HepG2 (cell line): ENCODE measurements around the gene RPS10. TPM values are rescaled to one million over a fixed set of nuclear protein-coding genes. Genes with fewer than 3 reads are reported as not detected.
A peak's percentile ranks its signal among the peaks of the same experiment; 100 is the strongest.

Source experiments
- FOXK2 ChIP-seq: fragments of 450-650 bp; IDR thresholded peaks from 2 replicates; pipeline ENCODE4 v1.6.1; 2016
- GTF2F1 ChIP-seq: fragments of 150-350 bp; IDR thresholded peaks from 2 replicates; pipeline ENCODE4 v1.6.1; 2014; ENCODE audit warnings: low read length
- HMGXB3 ChIP-seq: sonication (generic); formaldehyde crosslinking; IDR thresholded peaks from 2 replicates; pipeline ENCODE4 v1.4.0; 2020; ENCODE audit warnings: missing genetic modification reagents, borderline replicate concordance
- MAF1 ChIP-seq: sonication (generic); formaldehyde crosslinking; IDR thresholded peaks from 2 replicates; pipeline ENCODE4 v1.5.0; 2020; ENCODE audit warnings: missing genetic modification reagents, borderline replicate concordance
- MIER2 ChIP-seq: IDR thresholded peaks from 2 replicates; pipeline ENCODE4 v1.6.1; 2016; ENCODE audit warnings: missing biosample characterization, missing genetic modification reagents
- SNAPC4 ChIP-seq: sonication (generic); formaldehyde crosslinking; IDR thresholded peaks from 2 replicates; pipeline ENCODE4 v1.4.0; 2020; ENCODE audit warnings: mild to moderate bottlenecking, missing genetic modification reagents
- SP5 ChIP-seq: IDR thresholded peaks from 2 replicates; pipeline ENCODE4 v1.6.1; 2016; ENCODE audit warnings: low read depth, borderline replicate concordance
- ZFP90 ChIP-seq: sonication (generic); formaldehyde crosslinking; IDR thresholded peaks from 2 replicates; pipeline ENCODE4 v1.8.0; 2022; ENCODE audit warnings: missing genetic modification reagents, mild to moderate bottlenecking, inconsistent platforms, borderline replicate concordance
- ZNF343 ChIP-seq: sonication (generic); formaldehyde crosslinking; IDR thresholded peaks from 2 replicates; pipeline ENCODE4 v1.4.0; 2020; ENCODE audit warnings: mild to moderate bottlenecking, missing genetic modification reagents
- ZNF431 ChIP-seq: sonication (generic); formaldehyde crosslinking; IDR thresholded peaks from 2 replicates; pipeline ENCODE4 v1.9.0; 2022; ENCODE audit warnings: missing genetic modification reagents, low read depth, mild to moderate bottlenecking, borderline replicate concordance
- ZSCAN31 ChIP-seq: sonication (generic); formaldehyde crosslinking; IDR thresholded peaks from 2 replicates; pipeline ENCODE4 v1.5.0; 2020; ENCODE audit warnings: low read depth, mild to moderate bottlenecking, missing genetic modification reagents
- polyA plus RNA-seq, 8 experiments: library from polyadenylated mRNA; depleted of rRNA in 3 of 8; stranded (reverse) in 7 of 8; unstranded in 1 of 8; fragments of >200 nt; fragmentation: Illumina TruSeq in 4 of 8; extraction: Trizol in 4 of 8; gene quantifications; 2 replicates each; pipeline versions ENCODE4 v1.2.1 to v1.2.3, GENCODE V29; 2011 to 2016; ENCODE audit warnings: low read depth in 4 of 8, missing spikeins in 1 of 8, mixed read lengths in 1 of 8; ENCODE audit not compliant: insufficient read depth in 1 of 8
- total RNA-seq, 5 experiments: library from RNA; depleted of rRNA; stranded (reverse); fragments of >200 nt; fragmentation: Illumina TruSeq; extraction: Trizol; gene quantifications; 2 replicates each; pipeline ENCODE4 v1.2.3, GENCODE V29; 2016; ENCODE audit warnings: low read depth in 1 of 5
- TF ChIP-seq, protein P1 (sequence below), 2 experiments: sonication (generic) in 1 of 2; formaldehyde crosslinking in 1 of 2; IDR thresholded peaks; 2 replicates each; pipeline versions ENCODE4 v1.6.1 to v1.9.0; 2014 to 2022; ENCODE audit warnings: antibody characterized with exemption in 1 of 2, borderline replicate concordance in 1 of 2, inconsistent platforms in 1 of 2, low read depth in 1 of 2, missing genetic modification reagents in 1 of 2

The RPS10 gene
- total and polyA plus RNA-seq, 2 of the 13 experiments (the other 11 are each of a cell fraction or from before 2014, with no cell fraction given) = 2,909 to 4,648 TPM

- TF ChIP-seq SNAPC4 (CRISPR knock-in tag) (0 out of 2 replicates have a peak, but pooled peaks have one; percentile 24), FOXK2 (0 out of 2 replicates have a peak, but pooled peaks have one; percentile 7), MAF1 (no peak), ZSCAN31 (CRISPR knock-in tag) (no peak), SP5 (CRISPR knock-in tag) (peak; percentile 28; the same call in 1 of the 2 replicates), HMGXB3 (CRISPR knock-in tag) (0 out of 2 replicates have a peak, but pooled peaks have one; percentile 21), ZNF431 (CRISPR knock-in tag) (no peak), ZNF343 (CRISPR knock-in tag) (no peak), ZFP90 (CRISPR knock-in tag) (no peak), GTF2F1 (no peak), MIER2 (CRISPR knock-in tag) (no peak; the same call in 1 of the 2 replicates)
- TF ChIP-seq, protein P1, sequence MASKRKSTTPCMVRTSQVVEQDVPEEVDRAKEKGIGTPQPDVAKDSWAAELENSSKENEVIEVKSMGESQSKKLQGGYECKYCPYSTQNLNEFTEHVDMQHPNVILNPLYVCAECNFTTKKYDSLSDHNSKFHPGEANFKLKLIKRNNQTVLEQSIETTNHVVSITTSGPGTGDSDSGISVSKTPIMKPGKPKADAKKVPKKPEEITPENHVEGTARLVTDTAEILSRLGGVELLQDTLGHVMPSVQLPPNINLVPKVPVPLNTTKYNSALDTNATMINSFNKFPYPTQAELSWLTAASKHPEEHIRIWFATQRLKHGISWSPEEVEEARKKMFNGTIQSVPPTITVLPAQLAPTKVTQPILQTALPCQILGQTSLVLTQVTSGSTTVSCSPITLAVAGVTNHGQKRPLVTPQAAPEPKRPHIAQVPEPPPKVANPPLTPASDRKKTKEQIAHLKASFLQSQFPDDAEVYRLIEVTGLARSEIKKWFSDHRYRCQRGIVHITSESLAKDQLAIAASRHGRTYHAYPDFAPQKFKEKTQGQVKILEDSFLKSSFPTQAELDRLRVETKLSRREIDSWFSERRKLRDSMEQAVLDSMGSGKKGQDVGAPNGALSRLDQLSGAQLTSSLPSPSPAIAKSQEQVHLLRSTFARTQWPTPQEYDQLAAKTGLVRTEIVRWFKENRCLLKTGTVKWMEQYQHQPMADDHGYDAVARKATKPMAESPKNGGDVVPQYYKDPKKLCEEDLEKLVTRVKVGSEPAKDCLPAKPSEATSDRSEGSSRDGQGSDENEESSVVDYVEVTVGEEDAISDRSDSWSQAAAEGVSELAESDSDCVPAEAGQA (IDR thresholded peaks at IDR 0.05; ENCODE audit: low read depth) = no peak
- TF ChIP-seq, protein P1 (CRISPR knock-in tag; IDR thresholded peaks at IDR 0.05; ENCODE audit: borderline replicate concordance) = no peak
These were observed 10.6 kb downstream of the RPS10 start (continued) for GRCh38 chr6:34414999-34415858.
